SK-N-MC (cell line): Measurements from ENCODE around the gene PRSS58.

Source experiments
- DNase-seq: peaks from one replicate; pipeline ENCODE4 v3.0.0-alpha.2; 2011; ENCODE audit warnings: low read depth, low spot score
- H3K27ac ChIP-seq: fragments of 200-600 bp; sonication (generic); 2 replicates; pipeline ENCODE4 v1.5.1; 2016; ENCODE audit warnings: mixed run types
- H3K36me3 ChIP-seq: fragments of 200-600 bp; sonication (generic); 2 replicates; pipeline ENCODE4 v1.6.1; 2017; ENCODE audit warnings: antibody characterized with exemption, low read length, mixed read lengths; ENCODE audit not compliant: insufficient read depth
- H3K4me3 ChIP-seq: fragments of 200-600 bp; sonication (generic); 2 replicates; pipeline ENCODE4 v1.5.1; 2016
- H3K9ac ChIP-seq: fragments of 200-600 bp; sonication (generic); 2 replicates; pipeline ENCODE4 v1.8.0; 2017; ENCODE audit warnings: mixed run types, mixed read lengths; ENCODE audit not compliant: insufficient read length
- H3K9me3 ChIP-seq: fragments of 200-600 bp; sonication (generic); 2 replicates; pipeline ENCODE4 v1.6.1; 2017; ENCODE audit warnings: low read depth, mild to moderate bottlenecking, antibody characterized with exemption, low read length, moderate library complexity, mixed read lengths
- EZH2 ChIP-seq: fragments of 200-600 bp; sonication (generic); IDR thresholded peaks from one replicate; pipeline ENCODE4 v1.6.1; 2017; ENCODE audit warnings: antibody characterized with exemption
- FOXP2 ChIP-seq: optimal IDR thresholded peaks from 2 replicates; pipeline ENCODE3; 2011; ENCODE audit warnings: mild to moderate bottlenecking, moderate library complexity; ENCODE audit not compliant: insufficient read depth; ENCODE audit errors: extremely low read length, control extremely low read depth
- POLR2AphosphoS5 ChIP-seq: IDR thresholded peaks from 2 replicates; pipeline ENCODE4 v1.6.1; 2012; ENCODE audit warnings: mild to moderate bottlenecking, low read depth, low read length, borderline replicate concordance

Gene PRSS58

DNA sequence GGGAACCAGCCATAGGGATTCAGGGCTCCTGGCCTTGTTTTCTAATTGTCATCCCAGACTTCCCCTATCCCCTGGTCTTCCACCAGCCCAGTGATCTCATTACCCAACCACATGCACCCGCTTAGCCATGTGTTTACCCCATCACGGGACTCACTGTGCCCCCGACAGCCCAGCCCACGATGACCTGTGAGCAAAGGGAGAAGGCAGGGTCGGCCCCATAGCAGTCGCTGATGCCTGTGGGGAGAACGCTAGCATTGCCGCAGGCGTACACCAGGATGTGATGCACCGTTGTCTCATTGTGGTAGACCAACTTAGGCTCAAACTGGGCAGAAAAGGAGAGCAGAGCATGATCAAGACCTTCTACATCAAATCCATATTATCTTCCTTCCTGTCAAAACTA lies 14.0 kb downstream of the PRSS58 start:
- H3K4me3 ChIP-seq = no peak overlapping the region
- H3K9me3 ChIP-seq = no peaks in the 10 kb centered on the region
- H3K9ac ChIP-seq = no peak overlapping the region
- no peak overlapping the region for H3K27ac ChIP-seq
- H3K36me3 ChIP-seq = no peaks in the 10 kb centered on the region
- no peak for DNase-seq
- TF ChIP-seq POLR2AphosphoS5 (no peak), FOXP2 (no peak), EZH2 (no peak)

DNA sequence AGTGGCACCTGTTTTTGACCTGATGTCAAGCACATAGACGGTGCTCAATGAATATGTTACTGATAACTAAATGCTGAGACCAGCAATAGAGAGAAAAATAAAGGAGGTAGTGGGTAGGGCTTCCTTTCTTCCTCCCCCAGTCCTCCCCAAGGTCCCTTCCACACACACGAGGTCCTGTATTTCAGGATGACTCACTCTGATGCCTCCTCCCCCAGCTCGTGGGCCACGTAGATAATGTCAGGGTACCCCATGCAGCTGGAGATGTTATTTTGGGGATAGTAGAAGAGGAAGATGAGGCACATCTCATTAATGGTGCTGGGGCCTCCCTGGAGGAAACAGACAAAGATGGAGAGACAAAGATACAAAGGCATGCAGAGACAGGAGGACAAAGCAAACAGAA lies 17.3 kb downstream of the PRSS58 start:
- no peak overlapping the region for H3K9ac ChIP-seq
- no peak overlapping the region for H3K4me3 ChIP-seq
- no peak overlapping the region for H3K27ac ChIP-seq
- H3K9me3 ChIP-seq = no peaks in the 10 kb centered on the region
- no peaks in the 10 kb centered on the region for H3K36me3 ChIP-seq
- TF ChIP-seq POLR2AphosphoS5 (no peak), EZH2 (no peak), FOXP2 (no peak)
- no peak for DNase-seq

DNA sequence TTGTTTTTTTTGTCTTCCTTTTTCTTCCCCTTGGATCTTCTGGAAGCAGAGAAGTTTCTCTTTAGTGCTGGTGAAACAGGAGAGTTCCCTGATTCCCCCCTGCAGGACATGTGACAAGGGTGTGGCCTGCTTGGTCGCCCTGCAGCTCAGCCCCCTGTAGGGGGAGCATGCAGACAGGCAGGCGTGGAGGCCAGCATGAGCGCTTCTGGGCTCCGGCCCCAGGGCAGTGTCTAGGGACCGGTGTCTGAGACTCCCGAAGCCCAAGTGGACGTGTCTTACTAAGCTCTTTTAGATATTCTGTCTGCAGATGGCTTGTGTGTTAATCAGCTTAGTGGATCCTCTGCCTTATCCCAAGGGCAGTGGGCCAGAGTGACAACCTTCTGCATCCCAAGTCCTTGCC lies 26.1 kb downstream of the PRSS58 start:
- no peak overlapping the region for H3K9ac ChIP-seq
- no peak for TF ChIP-seq FOXP2
- TF ChIP-seq POLR2AphosphoS5 = no peak
- TF ChIP-seq EZH2 = no peak
- no peak overlapping the region for H3K4me3 ChIP-seq
- H3K36me3 ChIP-seq = no peaks in the 10 kb centered on the region
- no peak overlapping the region for H3K27ac ChIP-seq
- DNase-seq = no peak
- no peaks in the 10 kb centered on the region for H3K9me3 ChIP-seq

DNA sequence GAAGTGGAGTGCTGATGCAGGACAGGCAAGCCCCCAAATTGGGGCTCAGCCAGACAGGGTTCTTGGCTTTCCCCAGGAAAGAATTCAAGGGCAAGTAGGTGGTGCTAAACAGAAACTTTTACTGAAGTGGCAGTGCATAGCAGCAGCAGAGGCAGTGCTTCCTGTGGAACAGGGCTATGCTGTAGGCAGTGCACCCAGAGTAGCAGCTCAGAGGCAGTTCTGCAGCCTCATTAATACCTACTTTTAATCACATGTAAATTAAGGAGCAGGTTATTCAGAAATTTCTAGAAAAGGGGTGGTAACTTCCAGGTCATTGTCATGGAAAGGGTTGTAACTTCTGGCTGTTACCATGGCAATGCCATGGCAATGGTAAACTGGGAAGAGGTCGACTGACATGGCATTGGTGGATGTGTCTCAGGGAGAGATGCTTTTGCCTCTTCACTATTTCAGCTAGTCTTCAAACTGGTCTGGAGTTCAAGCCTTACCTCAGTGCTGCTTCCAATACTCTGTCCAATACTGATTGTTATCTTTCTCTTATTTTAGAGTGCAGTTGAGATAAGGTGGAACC lies 29.2 kb downstream of the PRSS58 start:
- H3K9ac ChIP-seq = no peak overlapping the region
- DNase-seq = no peak
- no peak overlapping the region for H3K27ac ChIP-seq
- H3K36me3 ChIP-seq = no peaks in the 10 kb centered on the region
- TF ChIP-seq EZH2 (no peak), POLR2AphosphoS5 (no peak)
- H3K9me3 ChIP-seq = no peaks in the 10 kb centered on the region
- no peak overlapping the region for H3K4me3 ChIP-seq
